ENCODE measurements around the gene PRPS1L1.

PRPS1L1 gene

DNA sequence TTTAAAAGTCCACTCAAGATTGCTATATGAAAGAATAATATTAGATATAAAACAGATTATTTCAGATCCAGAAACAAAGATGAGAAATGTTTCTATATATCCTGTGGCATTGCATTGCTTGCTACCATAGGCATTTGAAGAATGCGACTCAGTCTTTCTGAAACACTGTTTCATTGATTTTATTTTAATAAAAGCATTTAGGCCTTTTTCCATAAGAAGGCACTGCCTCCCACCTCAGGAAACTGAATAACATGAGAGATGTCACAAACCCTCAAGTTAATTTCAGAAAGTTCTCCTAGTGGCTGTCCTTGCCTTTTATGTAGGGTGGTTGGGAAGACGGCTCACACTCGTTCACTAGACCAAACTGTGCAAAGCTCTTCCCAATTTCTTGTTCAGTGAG is 23.3 kb downstream of the PRPS1L1 start:
- no peak for DNase-seq

DNA sequence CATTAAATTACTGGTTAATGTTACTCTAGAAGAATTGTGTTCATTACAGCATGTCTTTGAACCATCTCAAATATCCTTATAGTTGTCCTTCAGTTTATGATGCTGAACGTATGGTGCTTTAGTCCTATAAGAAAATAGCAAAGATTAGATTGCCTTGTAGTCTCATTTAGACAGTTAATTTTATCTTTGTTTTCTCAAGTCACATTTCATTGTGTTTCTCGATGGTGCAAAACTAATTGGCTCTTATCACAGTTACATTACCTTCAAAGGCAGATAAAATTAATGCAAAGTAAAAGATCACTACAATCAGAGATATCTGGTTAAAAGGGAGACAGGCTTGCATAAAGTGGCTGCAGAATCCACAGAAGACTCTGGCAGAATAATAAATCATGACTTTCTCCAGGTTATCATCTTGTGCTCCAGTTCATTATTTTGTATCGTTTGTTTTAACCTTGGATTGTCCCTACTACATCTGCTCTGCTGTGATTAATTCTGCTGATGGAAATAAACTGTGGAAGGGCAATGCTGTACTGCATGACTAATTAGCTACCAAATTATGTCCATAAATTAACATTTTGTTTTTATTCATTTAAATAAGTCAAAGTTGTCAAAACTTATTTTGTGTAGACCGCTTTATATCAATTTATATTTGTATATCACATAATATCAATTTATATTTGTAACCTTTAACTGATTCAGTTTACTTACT is 24.2 kb downstream of the PRPS1L1 start:
- DNase-seq: no peak

DNA sequence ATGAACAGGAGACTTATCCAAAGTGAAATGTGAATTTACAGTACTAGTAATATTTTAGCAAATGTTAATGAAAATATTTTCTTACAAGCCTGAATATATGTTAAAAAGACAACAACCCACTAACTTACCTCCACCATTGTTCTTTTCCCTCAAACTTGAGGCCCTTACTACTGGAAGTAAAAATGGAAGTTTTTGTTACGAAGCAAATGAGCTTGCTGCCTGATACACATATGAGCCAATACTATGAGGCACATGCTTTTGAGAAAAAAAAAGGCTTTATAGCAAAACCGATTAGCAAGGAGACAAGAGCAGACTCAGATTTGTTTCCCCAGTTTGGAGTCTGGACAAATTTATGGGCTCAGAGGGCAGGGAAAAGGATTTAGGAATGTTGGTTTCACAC is 29.0 kb downstream of the PRPS1L1 start:
- DNase-seq: no peak

- DNase-seq: no peak
Observed at GRCh38 chr7:17996442-17997223, 31.0 kb downstream of the PRPS1L1 start.

DNA sequence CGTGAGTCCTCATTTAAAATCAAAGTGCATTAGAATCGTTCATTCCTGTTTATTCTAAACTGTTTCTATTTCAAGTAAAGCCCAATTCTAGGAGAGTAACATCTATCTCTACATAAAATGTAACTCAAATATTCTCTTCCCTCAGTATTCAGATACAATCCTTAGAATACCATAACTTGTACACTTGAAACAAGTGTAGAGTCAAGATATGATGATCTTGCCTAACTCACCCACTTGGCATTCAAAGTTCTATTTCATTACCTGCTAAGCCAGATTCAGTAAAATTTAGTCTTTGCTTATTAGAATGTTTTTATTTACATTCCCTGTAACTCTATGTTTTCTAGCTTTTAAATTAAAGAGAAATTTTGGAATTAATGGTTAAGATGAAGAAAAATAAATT is 31.6 kb downstream of the PRPS1L1 start:
- DNase-seq: no peak

DNA sequence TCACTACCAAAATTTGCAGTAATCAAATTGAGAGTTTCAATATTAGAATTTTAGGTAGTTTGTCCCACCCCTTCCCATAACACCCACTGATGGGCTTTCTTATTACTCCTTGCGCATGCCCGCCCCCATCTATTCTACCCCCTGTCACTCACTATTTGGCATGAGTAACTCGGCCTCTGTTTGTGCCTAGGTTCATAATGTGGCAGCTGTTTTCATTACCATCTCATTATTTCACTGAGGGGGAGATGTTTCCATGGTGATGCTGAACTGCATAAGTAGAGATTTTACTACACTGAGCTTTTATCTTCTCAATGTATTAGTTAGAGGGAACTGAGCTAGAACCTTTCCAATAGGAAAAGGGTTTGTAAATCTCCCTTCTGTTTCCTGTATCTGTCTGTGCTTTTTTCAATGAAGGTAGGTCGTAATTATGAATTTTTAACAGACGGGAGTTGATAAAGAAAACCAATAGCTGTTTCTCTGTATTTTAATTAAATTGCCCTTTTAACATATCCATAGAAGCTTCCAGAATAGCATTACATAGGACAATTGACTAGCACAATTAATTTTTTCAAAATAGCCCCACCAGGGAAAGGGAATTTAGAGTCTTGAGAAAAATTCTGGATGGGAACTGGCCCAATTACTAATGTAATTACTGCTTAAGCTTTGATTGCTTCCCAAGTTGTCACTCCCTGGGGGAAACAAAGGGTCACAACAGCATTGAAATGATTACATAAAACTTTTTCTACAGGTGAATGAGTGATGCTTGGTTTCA is 33.4 kb downstream of the PRPS1L1 start:
- no peak for DNase-seq

DNA sequence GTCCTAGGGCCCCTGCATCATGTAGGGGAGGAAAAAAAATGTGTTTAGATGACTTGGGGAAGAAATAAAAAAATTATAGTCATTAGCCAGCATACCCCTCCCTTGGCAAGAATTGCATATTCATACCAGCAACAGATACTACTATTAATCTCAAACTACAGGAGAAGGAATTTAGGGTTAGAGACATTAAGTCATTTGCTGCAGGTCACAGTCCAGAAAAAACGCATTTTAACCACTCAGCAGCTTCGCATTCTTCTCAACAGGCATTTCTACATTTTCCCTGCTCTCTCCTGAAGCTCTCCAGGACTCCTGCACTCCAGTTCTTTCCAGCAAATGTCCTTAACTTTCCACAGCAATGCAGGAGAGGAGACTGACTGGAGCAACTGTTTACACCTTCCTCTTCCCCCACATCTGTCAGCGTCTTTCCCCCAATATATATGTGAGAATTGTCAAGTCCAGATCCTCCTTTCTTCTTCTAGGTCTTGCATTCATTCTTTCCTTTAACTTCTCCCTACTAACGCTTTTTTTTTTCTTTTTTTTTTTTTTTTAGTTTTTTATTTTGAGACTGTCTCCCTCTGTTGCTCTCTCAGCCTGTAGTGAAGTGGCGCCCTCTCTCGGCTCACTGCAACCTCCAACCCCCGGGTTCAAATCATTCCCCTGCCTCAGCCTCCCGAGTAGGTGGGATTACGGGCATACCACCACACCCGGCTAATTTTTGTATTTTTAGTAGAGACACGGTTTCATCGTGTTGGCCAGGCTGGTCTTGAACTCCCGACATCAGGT is 35.6 kb downstream of the PRPS1L1 start:
- no peak for DNase-seq

GRCh38 chr7:17990761-17991160 is 36.9 kb downstream of the PRPS1L1 start:
- DNase-seq: no peak

- DNase-seq: no peak
Observed at GRCh38 chr7:17989546-17989945, 38.1 kb downstream of the PRPS1L1 start.

DNA sequence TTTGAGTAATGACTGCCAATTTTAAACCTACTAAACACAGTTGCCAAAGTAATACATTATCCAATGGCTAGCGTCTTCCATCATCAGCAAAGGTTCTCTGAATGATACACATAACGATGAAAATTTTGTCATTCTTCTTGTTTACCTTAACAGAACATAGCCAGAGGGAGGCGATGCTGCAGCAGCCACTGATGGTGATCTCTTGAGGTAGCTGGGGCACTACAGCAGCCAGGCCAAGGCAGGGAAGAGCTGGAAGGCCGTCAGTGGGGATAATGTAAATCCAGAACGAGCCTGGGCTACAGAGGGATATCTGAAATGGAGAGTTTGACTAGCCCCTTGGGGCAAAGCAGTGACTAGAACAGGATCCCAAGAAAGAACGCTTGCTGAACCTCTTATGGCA is 38.8 kb downstream of the PRPS1L1 start:
- no peak for DNase-seq

GRCh38 chr7:17988141-17988540 is 39.5 kb downstream of the PRPS1L1 start:
- DNase-seq: no peak

DNA sequence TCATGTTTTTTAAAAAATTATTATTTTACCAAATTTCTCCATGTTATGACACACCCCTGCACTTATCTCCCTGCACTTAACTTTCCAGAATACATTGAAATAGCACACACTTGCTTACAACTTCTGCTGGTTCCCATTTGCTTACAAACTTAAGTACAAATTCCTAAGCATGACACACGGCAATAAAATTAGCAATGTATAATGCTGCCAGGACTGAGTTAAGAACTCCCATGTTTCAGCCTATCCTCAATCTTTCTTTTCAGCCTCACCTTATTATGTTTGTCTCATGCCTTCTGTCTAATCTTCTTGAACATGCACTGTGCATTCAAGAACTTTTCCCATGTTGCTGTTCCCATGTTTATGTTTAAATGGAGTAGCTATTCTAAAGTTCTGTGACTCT is 40.8 kb downstream of the PRPS1L1 start:
- DNase-seq: no peak

DNA sequence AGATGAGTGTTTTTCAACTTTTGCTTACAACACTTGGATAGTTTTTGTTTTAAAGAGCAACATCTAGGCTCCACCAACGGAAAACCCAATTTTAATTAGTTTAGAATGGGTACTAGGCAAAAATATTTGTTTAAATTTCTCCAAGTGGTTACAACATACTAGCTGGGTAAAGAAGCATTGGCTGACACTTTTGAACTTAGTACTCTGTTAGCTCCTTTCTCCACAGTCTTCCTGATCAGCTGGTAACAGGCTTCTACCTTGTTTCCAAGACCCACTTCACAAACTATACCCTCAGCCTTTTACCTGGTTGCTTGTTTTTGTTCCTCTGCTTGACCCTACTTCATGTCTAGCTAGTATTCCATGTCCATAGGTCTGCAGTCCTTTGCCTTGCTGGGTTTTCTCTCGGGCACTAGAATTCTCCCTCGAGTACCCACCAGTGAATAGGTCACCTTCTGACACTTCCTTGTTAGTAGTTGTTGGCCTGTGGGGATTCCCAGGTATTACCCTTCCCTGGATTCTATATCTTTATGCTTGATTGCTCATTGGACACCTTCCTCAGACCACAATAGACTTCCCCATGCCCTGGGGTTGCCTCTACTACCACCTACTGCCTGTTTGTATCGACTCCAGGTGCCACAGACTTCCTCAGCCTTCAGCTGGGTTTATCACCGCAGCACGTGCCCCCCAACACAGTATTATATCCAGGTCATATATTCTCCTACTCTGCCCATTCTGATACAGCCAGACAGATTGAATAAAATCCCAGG is 42.0 kb downstream of the PRPS1L1 start:
- no peak for DNase-seq

GRCh38 chr7:17984288-17984687 is 43.4 kb downstream of the PRPS1L1 start:
- no peak for DNase-seq

DNA sequence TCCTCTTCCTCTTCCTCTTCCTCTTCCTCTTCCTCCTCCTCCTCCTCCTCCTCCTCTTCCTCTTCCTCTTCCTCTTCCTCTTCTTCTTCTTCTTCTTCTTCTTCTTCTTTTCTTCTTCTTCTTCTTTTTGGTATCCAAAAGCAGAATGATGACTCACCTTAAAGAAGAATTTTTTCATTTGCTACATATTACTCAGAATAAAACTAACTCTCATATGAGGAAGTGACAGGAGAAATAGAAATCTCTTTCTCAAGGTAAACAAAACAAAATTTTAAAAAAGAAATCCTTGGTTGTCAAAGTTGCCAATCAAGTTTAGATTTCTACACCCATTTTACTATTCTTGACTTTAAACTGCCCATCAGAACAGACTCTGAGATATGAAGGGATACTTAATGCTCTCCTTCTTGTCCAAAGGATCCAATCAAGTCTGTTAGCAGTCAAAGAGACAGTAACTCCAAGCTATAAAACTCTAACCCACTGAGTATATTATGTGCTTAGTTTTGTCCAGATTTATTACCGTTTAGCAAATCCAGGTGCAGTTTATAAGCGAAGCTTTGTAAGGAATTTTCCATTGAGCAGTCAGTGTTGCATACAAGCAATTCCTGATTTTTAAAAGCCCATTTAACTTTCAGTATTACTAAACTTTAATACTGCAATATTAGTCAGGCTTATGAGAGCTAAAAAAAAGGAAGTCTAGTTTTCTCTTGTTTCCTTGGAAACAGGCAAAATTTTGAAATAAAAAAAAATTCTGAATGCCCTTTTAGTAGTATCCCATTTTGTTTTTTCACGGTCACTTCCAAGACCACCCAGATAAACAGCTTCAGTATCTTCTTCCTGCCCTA is 44.2 kb downstream of the PRPS1L1 start:
- DNase-seq: no peak

DNA sequence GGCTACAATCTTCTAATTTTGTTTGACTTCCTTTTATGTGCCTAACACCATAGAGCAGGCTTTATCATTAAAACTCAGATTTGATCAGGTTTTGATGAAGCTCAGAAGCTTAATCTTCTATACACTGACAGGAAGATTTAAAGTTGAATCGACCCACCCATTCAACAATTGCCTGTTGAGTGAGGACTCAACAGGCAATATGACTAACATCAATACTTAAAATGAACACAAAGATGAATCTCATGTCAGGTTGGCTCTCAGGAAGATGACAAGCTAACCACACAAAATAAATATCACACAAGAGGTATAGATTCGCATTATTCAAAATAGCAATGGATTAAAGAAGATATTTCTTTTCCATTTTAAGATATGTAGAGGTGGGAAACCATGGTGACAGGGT is 50.7 kb downstream of the PRPS1L1 start:
- DNase-seq: no peak

Data from KG1 (cell line).